Sigmoid colon (tissue), 7 donors: ENCODE results near the gene SLC2A6. TPM values are rescaled to one million over a fixed set of nuclear protein-coding genes. Genes with fewer than 3 reads are reported as not detected.

ENCODE experiments used
- DNase-seq: peaks from one replicate; pipeline ENCODE4 v3.0.0-alpha.2; 2019
- H3K27ac ChIP-seq, 4 donors: fragments of 200-600 bp; sonication (generic); one replicate each; pipeline ENCODE4 v1.5.1; 2016 to 2019; ENCODE audit warnings: mild to moderate bottlenecking in 1 of 4
- H3K27me3 ChIP-seq, 3 donors: fragments of 200-600 bp; sonication (generic); one replicate each; pipeline ENCODE4 v1.5.1; 2019; ENCODE audit warnings: mild to moderate bottlenecking in 1 of 3
- H3K36me3 ChIP-seq, 4 donors: fragments of 200-600 bp; sonication (generic); one replicate each; pipeline ENCODE4 v1.5.1; 2016 to 2019
- H3K4me1 ChIP-seq, 4 donors: fragments of 200-600 bp; sonication (generic); one replicate each; pipeline ENCODE4 v1.5.1; 2017 to 2019
- H3K4me3 ChIP-seq, 4 donors: fragments of 200-600 bp; sonication (generic); one replicate each; pipeline ENCODE4 v1.5.1; 2017 to 2019; ENCODE audit warnings: mild to moderate bottlenecking in 2 of 4, moderate library complexity in 1 of 4
- H3K9me3 ChIP-seq, 4 donors: fragments of 200-600 bp in 3 of 4; sonication (generic) in 3 of 4; one replicate each; pipeline versions ENCODE4 v1.5.1 to v1.6.1; 2013 to 2019
- EP300 ChIP-seq, 4 donors: sonication (generic); formaldehyde crosslinking; IDR thresholded peaks; one replicate each; pipeline ENCODE4 v1.6.1; 2017; ENCODE audit warnings: antibody characterized with exemption in 4 of 4
- POLR2A ChIP-seq, 2 donors: fragments of 450-650 bp; IDR thresholded peaks; one replicate each; pipeline ENCODE4 v1.6.1; 2016; ENCODE audit warnings: antibody characterized with exemption in 2 of 2, mild to moderate bottlenecking in 2 of 2, moderate library complexity in 2 of 2
- POLR2AphosphoS5 ChIP-seq, 4 donors: sonication (generic); formaldehyde crosslinking; IDR thresholded peaks; one replicate each; pipeline ENCODE4 v1.6.1; 2017; ENCODE audit warnings: antibody characterized with exemption in 4 of 4
- WGBS, 2 donors: extraction: QIAGEN DNeasy Blood & Tissue Kit; methylation state at CpG; one replicate each; pipeline ENCODE4 v1.1.7; 2013; 5-methylcytosine and 5-hydroxymethylcytosine counted together
- intact Hi-C: fragments of 100-400 bp; cut with DNase I; formaldehyde crosslinking; loops from one replicate; pipeline ENCODE4 v1.15.1; 2023
- polyA plus RNA-seq, 3 donors: library from polyadenylated mRNA; stranded (reverse); fragments of 200-250 nt; gene quantifications; one replicate each; pipeline ENCODE4 v1.2.3, GENCODE V29; 2013
- total RNA-seq, 4 donors: library from RNA; depleted of rRNA; stranded (reverse); fragments of >200 nt; gene quantifications; one replicate each; pipeline ENCODE4 v1.1.0, GENCODE V29; 2016
- TF ChIP-seq, protein P1 (sequence below), 4 experiments: fragments of 450-650 bp in 3 of 4; fragments of 200-600 bp in 1 of 4; IDR thresholded peaks; one replicate each; pipeline ENCODE4 v1.5.1; 2016 to 2019; ENCODE audit warnings: antibody characterized with exemption in 4 of 4, mild to moderate bottlenecking in 3 of 4, moderate library complexity in 2 of 4
- donor health status: healthy with polysubstance abuse.
- donor health status: Bipolar disorder and iron deficiency.
- donor health status: healthy.

SLC2A6 gene
- total and polyA plus RNA-seq, 7 donors, result 1.2 to 8.2 (median 1.8) TPM

DNA sequence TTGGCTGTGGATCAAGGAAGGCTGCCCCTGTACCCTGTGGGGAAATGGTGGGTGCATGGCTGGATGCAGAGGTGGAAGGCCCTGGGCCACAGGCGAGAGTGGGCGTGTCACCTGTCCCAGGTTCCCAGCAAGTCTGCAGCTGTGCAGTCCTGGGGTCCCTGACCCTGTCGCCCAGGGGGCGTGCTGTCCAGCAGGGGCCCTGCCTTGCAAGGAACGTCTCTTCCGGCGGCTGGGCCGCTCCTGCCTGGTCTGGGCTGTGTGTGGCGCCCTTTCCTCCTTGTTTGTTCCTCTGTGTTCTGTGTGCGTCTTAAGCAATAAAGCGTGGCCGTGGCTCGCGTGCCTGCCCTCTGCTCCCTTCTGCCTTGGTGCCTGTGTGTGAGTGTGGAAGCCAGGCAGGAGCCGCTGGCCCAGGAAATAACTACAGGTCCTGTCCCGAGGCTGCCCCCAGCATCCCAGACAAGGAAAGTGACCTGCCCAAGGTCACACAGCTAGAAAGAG, 8.4 kb downstream of the SLC2A6 start:
- intact Hi-C loops, result no loop called here
- TF ChIP-seq EP300 (IDR thresholded peaks at IDR 0.05) (no peak), POLR2A (IDR thresholded peaks at IDR 0.05) (no peak), POLR2AphosphoS5 (IDR thresholded peaks at IDR 0.05) (no peak)
- TF ChIP-seq, protein P1, sequence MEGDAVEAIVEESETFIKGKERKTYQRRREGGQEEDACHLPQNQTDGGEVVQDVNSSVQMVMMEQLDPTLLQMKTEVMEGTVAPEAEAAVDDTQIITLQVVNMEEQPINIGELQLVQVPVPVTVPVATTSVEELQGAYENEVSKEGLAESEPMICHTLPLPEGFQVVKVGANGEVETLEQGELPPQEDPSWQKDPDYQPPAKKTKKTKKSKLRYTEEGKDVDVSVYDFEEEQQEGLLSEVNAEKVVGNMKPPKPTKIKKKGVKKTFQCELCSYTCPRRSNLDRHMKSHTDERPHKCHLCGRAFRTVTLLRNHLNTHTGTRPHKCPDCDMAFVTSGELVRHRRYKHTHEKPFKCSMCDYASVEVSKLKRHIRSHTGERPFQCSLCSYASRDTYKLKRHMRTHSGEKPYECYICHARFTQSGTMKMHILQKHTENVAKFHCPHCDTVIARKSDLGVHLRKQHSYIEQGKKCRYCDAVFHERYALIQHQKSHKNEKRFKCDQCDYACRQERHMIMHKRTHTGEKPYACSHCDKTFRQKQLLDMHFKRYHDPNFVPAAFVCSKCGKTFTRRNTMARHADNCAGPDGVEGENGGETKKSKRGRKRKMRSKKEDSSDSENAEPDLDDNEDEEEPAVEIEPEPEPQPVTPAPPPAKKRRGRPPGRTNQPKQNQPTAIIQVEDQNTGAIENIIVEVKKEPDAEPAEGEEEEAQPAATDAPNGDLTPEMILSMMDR (IDR thresholded peaks at IDR 0.05), result no peak
- no peak for DNase-seq
- Histone ChIP-seq H3K27me3 (no peaks in the 10 kb centered on the region), H3K4me3 (no peak overlapping the region), H3K27ac (no peak overlapping the region), H3K36me3 (peaks cover 0 to 10% (median 0%) of the 10 kb centered on the region in 4 donors), H3K4me1 (no peaks in the 10 kb centered on the region), H3K9me3 (no peaks in the 10 kb centered on the region)
- 42 to 79% methylated on average over 16 of the region's 16 CpGs for WGBS, 2 donors

DNA sequence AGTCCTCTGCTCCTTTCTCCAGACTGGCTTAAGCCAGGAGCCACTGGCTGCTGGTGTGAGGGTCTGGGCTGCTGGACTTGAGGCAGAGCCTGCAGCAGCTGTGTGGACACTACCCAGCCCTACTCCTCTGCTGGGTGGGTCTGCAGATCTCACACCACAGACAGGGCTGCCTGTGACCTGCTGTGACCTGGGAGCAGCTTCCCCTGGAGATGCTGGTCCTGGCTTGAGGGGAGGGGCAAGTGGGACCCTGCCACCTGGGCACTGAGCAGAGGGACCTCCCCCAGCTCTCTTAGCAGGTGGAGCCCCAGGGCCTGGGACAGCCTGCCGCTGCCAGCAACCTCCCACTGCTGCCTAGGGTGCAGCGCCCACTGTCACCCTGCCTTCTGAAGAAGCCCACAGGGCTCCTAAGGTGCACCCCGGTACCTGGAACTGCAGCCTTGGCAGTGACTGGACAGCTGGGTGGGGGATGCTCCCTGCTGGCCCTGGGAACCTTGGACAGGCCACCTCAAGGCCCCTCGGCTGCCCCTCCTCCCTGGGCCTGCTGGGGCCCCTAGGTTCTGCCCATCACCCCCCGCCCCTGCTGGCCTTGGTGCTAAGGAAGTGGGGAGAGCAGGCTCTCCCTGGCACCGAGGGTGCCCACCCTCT, 10.0 kb downstream of the SLC2A6 start:
- TF ChIP-seq, protein P1 (IDR thresholded peaks at IDR 0.05), result no peak
- TF ChIP-seq POLR2A (IDR thresholded peaks at IDR 0.05) (no peak), EP300 (IDR thresholded peaks at IDR 0.05) (no peak), POLR2AphosphoS5 (IDR thresholded peaks at IDR 0.05) (no peak)
- no peak overlapping the region for H3K27ac ChIP-seq
- H3K4me1 ChIP-seq, result no peaks in the 10 kb centered on the region
- DNase-seq, result no peak
- H3K36me3 ChIP-seq, result peaks cover 0 to 26% (median 0%) of the 10 kb centered on the region in 4 donors
- 87 to 89% methylated on average over 6 of the region's 6 CpGs for WGBS, 2 donors
- no peak overlapping the region for H3K4me3 ChIP-seq
- intact Hi-C loops, result no loop called here
- no peaks in the 10 kb centered on the region for H3K27me3 ChIP-seq
- H3K9me3 ChIP-seq, result no peaks in the 10 kb centered on the region

DNA sequence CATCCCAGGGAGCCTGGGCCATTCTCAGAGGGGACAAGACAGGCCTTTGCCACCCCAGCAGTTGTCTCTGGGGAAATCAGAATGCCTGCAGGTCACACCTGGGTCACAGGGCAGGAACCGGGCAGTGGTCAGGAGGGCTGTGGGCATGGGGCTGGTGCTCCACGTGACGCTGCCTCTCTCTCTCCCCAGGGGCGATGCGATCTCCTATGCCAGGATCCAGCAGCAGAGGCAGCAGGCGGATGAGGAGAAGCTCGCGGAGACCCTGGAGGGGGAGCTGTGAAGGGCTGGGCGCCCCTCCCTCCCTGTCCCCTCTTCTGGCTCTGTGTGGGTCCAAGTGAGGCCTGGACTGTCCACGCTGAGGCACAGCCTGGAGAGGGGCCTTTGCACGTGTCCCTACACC, 10.5 kb downstream of the SLC2A6 start:
- WGBS, 2 donors, result 95 to 97% methylated on average over 11 of the region's 11 CpGs
- peaks cover 0 to 26% (median 0%) of the 10 kb centered on the region in 4 donors for H3K36me3 ChIP-seq
- no peak for DNase-seq

DNA sequence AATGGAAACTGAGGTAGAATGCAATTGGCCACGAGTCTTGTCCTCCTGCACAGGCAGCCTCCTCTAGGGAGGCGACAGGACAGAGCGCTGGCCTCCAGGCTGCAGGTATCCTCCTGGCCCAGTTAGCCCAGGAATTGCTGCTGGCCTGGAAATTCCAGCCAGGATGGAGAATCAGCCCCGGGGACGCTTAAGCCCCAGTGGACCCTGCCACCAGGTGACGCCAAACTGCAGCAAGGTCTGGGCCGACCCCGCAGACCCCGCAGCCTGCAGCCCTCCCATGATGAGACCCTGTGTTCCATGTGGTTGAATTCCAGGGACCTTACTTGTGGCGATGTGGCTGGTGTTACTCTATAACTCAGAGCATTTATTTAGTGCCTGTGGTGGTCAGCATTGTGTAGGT, 11.8 kb downstream of the SLC2A6 start:
- Histone ChIP-seq H3K27me3 (no peaks in the 10 kb centered on the region), H3K4me3 (no peak overlapping the region), H3K9me3 (no peaks in the 10 kb centered on the region), H3K4me1 (no peaks in the 10 kb centered on the region), H3K27ac (no peak overlapping the region), H3K36me3 (peaks cover 0 to 26% (median 0%) of the 10 kb centered on the region in 4 donors)
- intact Hi-C loops, result no loop called here
- no peak for DNase-seq
- TF ChIP-seq EP300 (IDR thresholded peaks at IDR 0.05), result no peak
- TF ChIP-seq, protein P1 (IDR thresholded peaks at IDR 0.05), result no peak
- TF ChIP-seq POLR2AphosphoS5 (IDR thresholded peaks at IDR 0.05), result no peak
- no peak for TF ChIP-seq POLR2A (IDR thresholded peaks at IDR 0.05)
- WGBS, 2 donors, result 92 to 93% methylated on average over 10 of the region's 10 CpGs

More for the DNA sequence above, 10.5 kb downstream of the SLC2A6 start:
- H3K27me3 ChIP-seq, result no peaks in the 10 kb centered on the region
- no peaks in the 10 kb centered on the region for H3K4me1 ChIP-seq
- no peaks in the 10 kb centered on the region for H3K9me3 ChIP-seq
- intact Hi-C loops, result no loop called here
- no peak overlapping the region for H3K4me3 ChIP-seq
- TF ChIP-seq POLR2A (IDR thresholded peaks at IDR 0.05) (no peak), EP300 (IDR thresholded peaks at IDR 0.05) (no peak), POLR2AphosphoS5 (IDR thresholded peaks at IDR 0.05) (no peak)
- TF ChIP-seq, protein P1 (IDR thresholded peaks at IDR 0.05), result no peak
- no peak overlapping the region for H3K27ac ChIP-seq
